ENCODE results near the gene KCNH3.

KCNH3 gene

DNA sequence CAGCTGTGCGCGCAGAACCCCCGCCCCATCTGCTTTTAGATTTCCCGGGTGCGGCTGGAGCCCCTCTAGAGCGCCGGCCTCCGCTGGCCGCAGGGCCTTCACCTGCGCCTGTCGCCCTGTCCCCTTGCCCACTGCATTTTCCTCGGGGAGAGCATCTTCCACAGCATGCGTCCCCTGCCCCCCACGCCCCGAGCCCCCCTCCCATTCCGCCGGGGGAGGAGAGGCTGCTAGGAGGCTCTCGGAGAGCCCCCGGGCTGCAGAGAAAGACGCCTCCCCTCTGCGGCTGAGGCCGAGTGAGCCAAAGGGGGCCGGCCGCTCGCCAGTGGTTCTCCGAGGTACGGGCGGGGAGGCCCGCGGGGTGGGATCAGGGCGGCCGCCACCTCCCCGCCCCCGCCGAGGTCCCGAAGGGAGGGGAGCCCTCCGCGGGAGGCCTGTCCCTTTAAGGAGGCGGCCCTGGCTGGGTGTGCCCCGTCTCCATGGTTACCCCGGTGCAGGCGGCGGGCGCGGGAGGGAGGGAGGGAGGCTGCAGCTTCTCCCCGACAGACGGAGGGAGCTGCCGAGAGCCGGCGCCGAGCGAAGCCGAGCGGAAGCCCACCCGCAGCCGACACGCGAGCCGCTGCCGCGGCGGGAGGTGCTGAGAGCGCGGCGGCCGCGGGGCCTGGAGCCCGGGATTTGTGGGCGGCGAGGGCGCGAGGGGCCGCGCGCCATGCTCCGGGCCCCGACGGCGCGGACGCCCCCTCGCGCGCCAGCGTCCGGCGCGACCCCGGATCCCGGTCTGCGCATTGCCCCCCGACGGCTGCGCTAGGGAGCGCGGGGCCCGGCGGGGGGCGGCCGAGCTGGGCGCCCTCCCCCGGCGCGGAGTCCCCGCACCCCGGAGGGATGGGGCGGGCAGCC lies at the start of gene KCNH3:
KCNH3 (plus strand) TSS at position 521 of the 894 bp plus-strand sequence. CDS start 387 bp downstream, outside the sequence.
- Histone ChIP-seq H3K36me3 (ENCODE audit: control insufficient read depth in 2 of 2, insufficient read depth in 1 of 2, low read length in 2 of 2) (no peaks in the 10 kb centered on the region), H3K4me1 (ENCODE audit: control insufficient read depth, insufficient read depth, low read length) (peaks cover 2% of the 10 kb centered on the region; the same call in 1 of the 2 replicates), H3K9me3 (ENCODE audit: control insufficient read depth, insufficient read depth, low read depth, low read length) (no peaks in the 10 kb centered on the region), H3K27ac (ENCODE audit: extremely low read depth, low read depth, low read length) (peak within 1 kb of the TSS; percentile 1; the same call in 1 of the 2 replicates), H3K4me3 (ENCODE audit: low read depth, low read length) (peak within 1 kb of the TSS; percentile 30)
- CTCF ChIA-PET = interaction anchor here (0.7 to 1.8 kb wide), 10 partner anchors 14 to 202 kb away, joined by 3 to 5 read pairs (median 4); partner anchors contain the start of gene TMBIM6
- POLR2A ChIA-PET = interaction anchor here (1.3 kb wide), 2 partner anchors 172 kb away, joined by 5 to 7 read pairs; partner anchors contain the start of gene SPATS2
- TF ChIP-seq ZNF530 (tag by site-specific recombination; IDR thresholded peaks at IDR 0.05; ENCODE audit: low read depth) (no peak), SALL2 (tag by site-specific recombination; IDR thresholded peaks at IDR 0.05; ENCODE audit: borderline replicate concordance) (no peak), KLF9 (tag by site-specific recombination; IDR thresholded peaks at IDR 0.05; ENCODE audit: low read depth) (peak; percentile 72), GLIS1 (tag by site-specific recombination; IDR thresholded peaks at IDR 0.05) (peak; percentile 91), AEBP2 (tag by site-specific recombination; IDR thresholded peaks at IDR 0.05; ENCODE audit: borderline replicate concordance) (no peak), ZNF404 (tag by site-specific recombination; IDR thresholded peaks at IDR 0.05) (no peak), ZNF571 (tag by site-specific recombination; IDR thresholded peaks at IDR 0.05) (no peak), ZNF175 (tag by site-specific recombination; IDR thresholded peaks at IDR 0.05) (no peak), ZNF24 (tag by site-specific recombination; IDR thresholded peaks at IDR 0.05) (no peak), ZBTB26 (tag by site-specific recombination; optimal IDR thresholded peaks at IDR 0.05) (peak; percentile 15), MZF1 (tag by site-specific recombination; IDR thresholded peaks at IDR 0.05; ENCODE audit: borderline replicate concordance) (no peak), ZXDB (tag by site-specific recombination; IDR thresholded peaks at IDR 0.05) (no peak), FEZF1 (tag by site-specific recombination; IDR thresholded peaks at IDR 0.05) (no peak), ZNF146 (tag by site-specific recombination; IDR thresholded peaks at IDR 0.05) (no peak), ZNF174 (tag by site-specific recombination; IDR thresholded peaks at IDR 0.05) (no peak), ZNF549 (tag by site-specific recombination; IDR thresholded peaks at IDR 0.05) (no peak), ZNF488 (tag by site-specific recombination; IDR thresholded peaks at IDR 0.05) (no peak), ZNF777 (tag by site-specific recombination; IDR thresholded peaks at IDR 0.05; ENCODE audit: borderline replicate concordance) (no peak), ZSCAN18 (tag by site-specific recombination; IDR thresholded peaks at IDR 0.05) (no peak), HIC1 (tag by site-specific recombination; IDR thresholded peaks at IDR 0.05) (no peak), KLF7 (tag by site-specific recombination; IDR thresholded peaks at IDR 0.05; ENCODE audit: borderline replicate concordance) (0 out of 2 replicates have a peak, but pooled peaks have one; percentile 29), ZNF629 (tag by site-specific recombination; IDR thresholded peaks at IDR 0.05) (no peak), SETDB1 (IDR thresholded peaks at IDR 0.05; ENCODE audit: insufficient read length, low read length) (no peak), ZIC2 (tag by site-specific recombination; IDR thresholded peaks at IDR 0.05) (peak; percentile 80), ZNF292 (tag by site-specific recombination; IDR thresholded peaks at IDR 0.05; ENCODE audit: borderline replicate concordance, low read depth) (no peak), ZFP37 (tag by site-specific recombination; IDR thresholded peaks at IDR 0.05) (no peak), ZNF248 (tag by site-specific recombination; IDR thresholded peaks at IDR 0.05) (no peak), ZNF514 (tag by site-specific recombination; IDR thresholded peaks at IDR 0.05) (no peak)
- TF ChIP-seq, protein P1, sequence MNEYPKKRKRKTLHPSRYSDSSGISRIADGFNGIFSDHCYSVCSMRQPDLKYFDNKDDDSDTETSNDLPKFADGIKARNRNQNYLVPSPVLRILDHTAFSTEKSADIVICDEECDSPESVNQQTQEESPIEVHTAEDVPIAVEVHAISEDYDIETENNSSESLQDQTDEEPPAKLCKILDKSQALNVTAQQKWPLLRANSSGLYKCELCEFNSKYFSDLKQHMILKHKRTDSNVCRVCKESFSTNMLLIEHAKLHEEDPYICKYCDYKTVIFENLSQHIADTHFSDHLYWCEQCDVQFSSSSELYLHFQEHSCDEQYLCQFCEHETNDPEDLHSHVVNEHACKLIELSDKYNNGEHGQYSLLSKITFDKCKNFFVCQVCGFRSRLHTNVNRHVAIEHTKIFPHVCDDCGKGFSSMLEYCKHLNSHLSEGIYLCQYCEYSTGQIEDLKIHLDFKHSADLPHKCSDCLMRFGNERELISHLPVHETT (tag by site-specific recombination; IDR thresholded peaks at IDR 0.05) = no peak

Measured in HEK293 (cell line).